HFFc6 (cell line): ENCODE measurements around the gene CCDC91. TPM values are rescaled to one million over a fixed set of nuclear protein-coding genes. Genes with fewer than 3 reads are reported as not detected.
A peak's percentile ranks its signal among the peaks of the same experiment; 100 is the strongest.

ENCODE experiments used
- DNase-seq: peaks from one replicate; pipeline ENCODE4 v3.0.0-alpha.2; 2018
- H3K27ac Mint-ChIP-seq: 2 replicates; pipeline ENCODE4 v1.8.0; 2020; ENCODE audit warnings: mild to moderate bottlenecking, mixed read lengths
- H3K27me3 Mint-ChIP-seq: 2 replicates; pipeline ENCODE4 v1.8.0; 2021; ENCODE audit warnings: mild to moderate bottlenecking, moderate library complexity, mixed read lengths; ENCODE audit not compliant: insufficient read depth
- H3K36me3 Mint-ChIP-seq: 2 replicates; pipeline ENCODE4 v1.8.0; 2021; ENCODE audit warnings: low read depth, mixed read lengths
- H3K4me1 Mint-ChIP-seq: 2 replicates; pipeline ENCODE4 v1.8.0; 2020; ENCODE audit warnings: low read depth, mixed read lengths
- H3K4me3 Mint-ChIP-seq: 2 replicates; pipeline ENCODE4 v1.8.0; 2020; ENCODE audit warnings: mild to moderate bottlenecking, moderate library complexity, mixed read lengths
- H3K9me3 Mint-ChIP-seq: 2 replicates; pipeline ENCODE4 v1.8.0; 2020; ENCODE audit warnings: mild to moderate bottlenecking, mixed read lengths
- long read RNA-seq: library from polyadenylated mRNA; unstranded; transcript quantifications from one replicate; pipeline ENCODE4 v2.0.0, GENCODE V29; 2019
- total RNA-seq, 6 experiments: library from RNA; stranded (reverse); fragmentation: NEBNext Ultra II Directional; extraction: Animal tissue kit (Norgen Biotek cat#: 25700); gene quantifications; 2 replicates in 1 of 6; 3 replicates in 5 of 6; pipeline ENCODE4 v1.2.3, GENCODE V29; 2021
- TF ChIP-seq, protein P1 (sequence below): fragments of 200-600 bp; sonication (generic); IDR thresholded peaks from 2 replicates; pipeline ENCODE4 v1.5.0; 2021; ENCODE audit warnings: antibody characterized with exemption, mild to moderate bottlenecking

Gene CCDC91, protein sequence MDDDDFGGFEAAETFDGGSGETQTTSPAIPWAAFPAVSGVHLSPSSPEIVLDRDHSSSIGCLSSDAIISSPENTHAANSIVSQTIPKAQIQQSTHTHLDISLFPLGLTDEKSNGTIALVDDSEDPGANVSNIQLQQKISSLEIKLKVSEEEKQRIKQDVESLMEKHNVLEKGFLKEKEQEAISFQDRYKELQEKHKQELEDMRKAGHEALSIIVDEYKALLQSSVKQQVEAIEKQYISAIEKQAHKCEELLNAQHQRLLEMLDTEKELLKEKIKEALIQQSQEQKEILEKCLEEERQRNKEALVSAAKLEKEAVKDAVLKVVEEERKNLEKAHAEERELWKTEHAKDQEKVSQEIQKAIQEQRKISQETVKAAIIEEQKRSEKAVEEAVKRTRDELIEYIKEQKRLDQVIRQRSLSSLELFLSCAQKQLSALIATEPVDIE
- 10 to 100 TPM; 14.7 to 17.3 (median 16.7) TPM for total RNA-seq
- long read RNA-seq, partial matches to known transcripts: 8 of 16 reads
- long read RNA-seq, other reads (novel, unspliced or antisense): 6 of 16 reads

DNA sequence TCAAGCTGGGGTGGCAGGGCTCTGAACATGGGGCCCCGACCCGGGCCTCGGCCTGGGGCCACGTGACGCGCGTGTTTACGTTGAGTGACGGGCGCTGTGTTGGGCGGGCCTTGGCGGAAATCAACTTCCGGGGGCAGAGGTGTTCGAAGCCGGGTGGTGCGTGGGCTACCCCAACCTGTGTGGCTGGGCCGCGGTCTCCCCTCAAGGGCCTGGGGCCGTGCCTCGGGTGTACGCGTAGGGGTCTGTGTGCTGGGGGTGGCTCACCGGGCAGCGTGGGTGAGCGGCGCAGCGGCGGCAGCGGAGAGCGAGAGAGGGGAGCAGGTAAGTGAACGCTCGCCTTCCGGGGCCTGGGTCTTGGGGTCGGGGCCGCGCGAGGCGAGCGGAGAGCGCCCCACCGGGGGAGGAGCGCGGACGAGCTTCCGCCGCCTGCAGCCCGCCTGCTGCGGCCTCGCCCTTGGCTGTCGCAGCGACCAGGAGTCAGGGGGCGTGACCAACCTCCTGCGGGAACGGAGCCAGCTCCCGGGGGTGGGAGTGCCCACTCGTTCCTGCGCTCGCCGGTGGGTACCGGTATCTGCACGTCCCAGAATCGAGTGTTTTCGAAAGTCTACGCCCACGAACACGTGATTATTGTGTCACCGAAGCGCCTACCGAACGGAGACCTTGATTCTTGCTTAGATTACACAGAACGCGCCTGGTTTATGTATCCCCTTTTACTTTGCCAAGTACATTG lies at the start of gene CCDC91:
Gene CCDC91, plus strand, starts transcription at position 136 of the 730 bp plus-strand sequence. CDS start 66,760 bp downstream, outside the sequence.
- Mint-ChIP-seq H3K27me3 (peaks cover 3% of the 10 kb centered on the region; the same call in 1 of the 2 replicates), H3K4me3 (peak within 1 kb of the TSS; percentile 93), H3K4me1 (peaks cover 40% of the 10 kb centered on the region), H3K9me3 (no peaks in the 10 kb centered on the region; the same call in 1 of the 2 replicates), H3K36me3 (peaks cover 27% of the 10 kb centered on the region), H3K27ac (peak within 1 kb of the TSS; percentile 100)
- DNase-seq: peak; percentile 92
- TF ChIP-seq, protein P1, sequence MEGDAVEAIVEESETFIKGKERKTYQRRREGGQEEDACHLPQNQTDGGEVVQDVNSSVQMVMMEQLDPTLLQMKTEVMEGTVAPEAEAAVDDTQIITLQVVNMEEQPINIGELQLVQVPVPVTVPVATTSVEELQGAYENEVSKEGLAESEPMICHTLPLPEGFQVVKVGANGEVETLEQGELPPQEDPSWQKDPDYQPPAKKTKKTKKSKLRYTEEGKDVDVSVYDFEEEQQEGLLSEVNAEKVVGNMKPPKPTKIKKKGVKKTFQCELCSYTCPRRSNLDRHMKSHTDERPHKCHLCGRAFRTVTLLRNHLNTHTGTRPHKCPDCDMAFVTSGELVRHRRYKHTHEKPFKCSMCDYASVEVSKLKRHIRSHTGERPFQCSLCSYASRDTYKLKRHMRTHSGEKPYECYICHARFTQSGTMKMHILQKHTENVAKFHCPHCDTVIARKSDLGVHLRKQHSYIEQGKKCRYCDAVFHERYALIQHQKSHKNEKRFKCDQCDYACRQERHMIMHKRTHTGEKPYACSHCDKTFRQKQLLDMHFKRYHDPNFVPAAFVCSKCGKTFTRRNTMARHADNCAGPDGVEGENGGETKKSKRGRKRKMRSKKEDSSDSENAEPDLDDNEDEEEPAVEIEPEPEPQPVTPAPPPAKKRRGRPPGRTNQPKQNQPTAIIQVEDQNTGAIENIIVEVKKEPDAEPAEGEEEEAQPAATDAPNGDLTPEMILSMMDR: peak; percentile 27; the same call in 1 of the 2 replicates

DNA sequence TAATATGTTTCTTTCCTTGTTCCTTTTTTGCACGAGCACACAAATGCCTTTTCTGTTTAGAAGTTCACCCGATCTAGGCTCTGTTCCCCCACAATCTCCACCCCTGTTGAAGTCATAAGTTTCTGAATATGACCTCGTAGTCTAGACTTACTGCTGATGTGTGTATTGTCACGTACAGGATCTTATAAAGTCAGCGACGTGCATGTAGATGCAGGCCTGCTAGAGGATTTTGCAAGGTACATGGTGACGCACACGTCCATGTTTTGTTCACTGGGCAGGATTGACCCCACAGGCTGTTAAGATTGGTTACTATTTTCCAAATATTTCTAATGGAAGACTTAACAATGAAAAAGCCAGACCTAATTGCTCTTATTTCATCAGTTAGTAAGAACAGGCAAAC lies 46.2 kb upstream of the CCDC91 start:
- no peaks in the 10 kb centered on the region for H3K9me3 Mint-ChIP-seq
- no peak overlapping the region for H3K4me3 Mint-ChIP-seq
- no peaks in the 10 kb centered on the region for H3K36me3 Mint-ChIP-seq
- no peak overlapping the region for H3K27ac Mint-ChIP-seq
- TF ChIP-seq, protein P1: no peak
- H3K27me3 Mint-ChIP-seq: no peaks in the 10 kb centered on the region
- H3K4me1 Mint-ChIP-seq: no peaks in the 10 kb centered on the region
- DNase-seq: no peak

DNA sequence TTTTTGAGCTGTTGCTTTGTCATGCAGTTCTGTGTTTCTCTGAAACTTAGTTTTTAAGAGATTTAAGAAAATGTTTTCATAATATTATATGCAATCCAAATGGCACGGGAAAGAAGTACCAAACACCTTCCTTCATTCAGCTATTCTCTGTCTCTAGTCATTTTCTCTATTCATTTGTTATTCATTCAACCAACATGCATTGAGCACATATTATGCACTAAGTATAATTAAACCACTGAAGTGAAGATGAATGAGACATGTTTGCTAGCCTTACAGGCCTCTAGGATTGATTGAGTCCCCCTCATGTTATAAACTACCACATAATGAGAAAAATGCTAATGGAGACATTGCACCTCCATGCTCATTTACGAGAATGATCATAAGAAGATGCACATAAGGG lies 45.7 kb upstream of the CCDC91 start:
- H3K4me1 Mint-ChIP-seq: no peaks in the 10 kb centered on the region
- H3K9me3 Mint-ChIP-seq: no peaks in the 10 kb centered on the region
- no peaks in the 10 kb centered on the region for H3K36me3 Mint-ChIP-seq
- no peak for DNase-seq
- TF ChIP-seq, protein P1: no peak
- H3K27ac Mint-ChIP-seq: no peak overlapping the region
- peaks cover 3% of the 10 kb centered on the region; the same call in 1 of the 2 replicates for H3K27me3 Mint-ChIP-seq
- H3K4me3 Mint-ChIP-seq: no peak overlapping the region

DNA sequence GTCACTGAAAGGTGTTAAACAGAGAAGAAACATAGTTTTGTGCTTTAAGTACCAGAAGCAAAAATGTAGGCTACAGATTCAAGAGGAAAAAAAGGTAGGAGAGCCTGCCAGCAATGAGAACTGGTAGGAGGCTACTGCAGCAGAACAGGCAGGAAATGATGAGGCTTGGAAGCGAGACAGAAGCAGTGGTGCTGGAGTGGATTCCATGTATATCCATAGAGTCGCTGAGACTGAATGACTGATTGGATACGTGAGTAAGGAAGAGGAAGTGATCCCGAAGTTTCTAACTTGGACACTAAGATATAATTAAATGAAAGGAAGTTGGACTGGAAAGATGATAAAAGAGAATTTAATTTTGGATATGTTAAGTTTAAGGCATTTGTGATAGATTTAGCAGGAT lies 45.0 kb upstream of the CCDC91 start:
- Mint-ChIP-seq H3K9me3 (no peaks in the 10 kb centered on the region), H3K27ac (no peak overlapping the region), H3K4me1 (no peaks in the 10 kb centered on the region), H3K27me3 (peaks cover 3% of the 10 kb centered on the region; the same call in 1 of the 2 replicates), H3K4me3 (no peak overlapping the region), H3K36me3 (no peaks in the 10 kb centered on the region)
- no peak for DNase-seq
- TF ChIP-seq, protein P1: no peak

DNA sequence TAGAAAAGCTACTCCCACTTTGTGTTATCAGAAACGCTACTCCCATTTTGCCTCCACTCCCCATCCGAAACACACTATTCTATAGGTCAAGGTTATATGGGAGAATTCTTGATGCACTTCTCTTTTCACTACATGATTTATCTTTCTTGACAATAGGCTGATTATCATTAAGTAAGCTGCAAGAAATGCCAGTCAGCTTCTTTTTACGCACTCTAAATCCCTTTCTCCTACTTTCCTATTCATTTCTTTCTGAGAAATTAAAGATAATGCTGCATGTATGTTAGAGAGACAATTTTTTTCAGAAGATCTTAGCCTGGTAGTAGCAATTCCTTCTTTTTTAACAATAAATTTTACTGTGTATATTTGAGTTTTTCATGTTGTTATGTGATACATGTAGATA lies 41.0 kb upstream of the CCDC91 start:
- H3K4me3 Mint-ChIP-seq: no peak overlapping the region
- no peak overlapping the region for H3K27ac Mint-ChIP-seq
- no peak for DNase-seq
- H3K36me3 Mint-ChIP-seq: no peaks in the 10 kb centered on the region
- no peaks in the 10 kb centered on the region for H3K4me1 Mint-ChIP-seq
- H3K27me3 Mint-ChIP-seq: peaks cover 3% of the 10 kb centered on the region; the same call in 1 of the 2 replicates
- H3K9me3 Mint-ChIP-seq: no peaks in the 10 kb centered on the region; the same call in 1 of the 2 replicates
- TF ChIP-seq, protein P1: no peak
